Progenitor cell of endocrine pancreas (in vitro differentiated cells): ENCODE measurements around the gene NME3. TPM values are rescaled to one million over a fixed set of nuclear protein-coding genes. Genes with fewer than 3 reads are reported as not detected.

Experiments used
- DNase-seq: peaks from one replicate; pipeline ENCODE4 v3.0.0; 2021; ENCODE audit warnings: low spot score; ENCODE audit not compliant: unreplicated experiment
- H3K27ac Mint-ChIP-seq: 2 replicates; pipeline ENCODE4 v1.8.0; 2021; ENCODE audit warnings: mild to moderate bottlenecking, moderate library complexity, mixed read lengths
- H3K27me3 Mint-ChIP-seq: 2 replicates; pipeline ENCODE4 v1.8.0; 2021; ENCODE audit warnings: mixed read lengths
- H3K36me3 Mint-ChIP-seq: 2 replicates; pipeline ENCODE4 v1.8.0; 2022; ENCODE audit warnings: mixed read lengths; ENCODE audit not compliant: insufficient read depth
- H3K4me1 Mint-ChIP-seq: 2 replicates; pipeline ENCODE4 v1.8.0; 2021; ENCODE audit warnings: low read depth, mixed read lengths
- H3K4me3 Mint-ChIP-seq: 2 replicates; pipeline ENCODE4 v1.8.0; 2021; ENCODE audit warnings: low read depth, mild to moderate bottlenecking, moderate library complexity, mixed read lengths
- H3K9me3 Mint-ChIP-seq: 2 replicates; pipeline ENCODE4 v1.8.0; 2021; ENCODE audit warnings: low read depth, mixed read lengths
- microRNA-seq: library from miRNA; unstranded; fragments of <30 nt; microRNA quantifications from one replicate; pipeline ENCODE4 v1.1.0, GENCODE V29; 2020; ENCODE audit warnings: borderline number of aligned reads; ENCODE audit not compliant: unreplicated experiment
- total RNA-seq: library from RNA; stranded (reverse); gene quantifications from 2 replicates; pipeline ENCODE4 v1.2.1, GENCODE V29; 2021
- TF ChIP-seq, protein P1 (sequence below): fragments of 200-600 bp; sonication (generic); IDR thresholded peaks from one replicate; pipeline ENCODE4 v1.5.0; 2021; ENCODE audit warnings: antibody characterized with exemption, mild to moderate bottlenecking; ENCODE audit not compliant: unreplicated experiment

The NME3 gene
- total RNA-seq, 1 donor from 2014 or later = 34.4 TPM

DNA sequence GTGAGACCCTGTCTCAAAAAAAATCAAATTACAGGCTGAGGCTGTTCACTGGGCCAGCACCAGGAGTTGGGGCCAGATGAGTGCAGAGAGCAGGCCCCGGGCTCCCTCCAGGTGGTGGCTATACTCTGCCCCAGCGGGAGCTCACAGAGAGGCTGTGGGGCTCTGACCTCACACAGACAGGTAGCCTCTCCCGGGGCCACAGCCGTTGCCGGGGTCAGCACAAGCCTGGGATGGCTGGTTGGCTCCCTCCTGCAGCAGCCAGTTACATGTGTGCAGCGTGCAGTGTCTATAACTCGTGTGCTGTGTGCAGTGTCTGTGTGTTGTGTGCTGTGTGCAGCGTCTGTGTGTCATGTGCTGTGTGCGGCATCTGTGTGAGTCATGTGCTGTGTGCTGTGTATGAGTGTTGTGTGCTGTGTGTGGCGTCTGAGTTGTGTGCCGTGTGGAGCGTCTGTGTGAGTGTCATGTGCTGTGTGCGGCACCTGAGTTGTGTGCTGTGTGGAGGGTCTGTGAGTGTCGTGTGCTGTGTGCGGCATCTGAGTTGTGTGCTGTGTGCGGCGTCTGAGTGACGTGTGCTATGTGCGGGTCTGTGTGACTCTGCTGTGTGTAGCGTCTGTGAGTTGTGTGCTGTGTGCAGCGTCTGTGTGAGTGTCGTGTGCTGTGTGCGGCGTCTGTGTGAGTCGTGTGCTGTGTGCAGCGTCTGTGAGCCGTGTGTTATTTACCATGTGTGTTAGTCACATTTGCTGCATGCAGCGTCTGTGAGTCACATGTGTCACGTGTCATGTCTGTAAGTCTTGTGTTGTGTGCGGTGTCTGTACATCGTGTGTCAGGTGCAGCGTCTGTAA, 44.5 kb downstream of the NME3 start:
- Mint-ChIP-seq H3K27ac (peak overlapping the region; percentile 8), H3K36me3 (peaks cover 6% of the 10 kb centered on the region), H3K4me1 (no peaks in the 10 kb centered on the region), H3K9me3 (no peaks in the 10 kb centered on the region), H3K4me3 (no peak overlapping the region), H3K27me3 (no peaks in the 10 kb centered on the region)
- DNase-seq = no peak
- TF ChIP-seq, protein P1, sequence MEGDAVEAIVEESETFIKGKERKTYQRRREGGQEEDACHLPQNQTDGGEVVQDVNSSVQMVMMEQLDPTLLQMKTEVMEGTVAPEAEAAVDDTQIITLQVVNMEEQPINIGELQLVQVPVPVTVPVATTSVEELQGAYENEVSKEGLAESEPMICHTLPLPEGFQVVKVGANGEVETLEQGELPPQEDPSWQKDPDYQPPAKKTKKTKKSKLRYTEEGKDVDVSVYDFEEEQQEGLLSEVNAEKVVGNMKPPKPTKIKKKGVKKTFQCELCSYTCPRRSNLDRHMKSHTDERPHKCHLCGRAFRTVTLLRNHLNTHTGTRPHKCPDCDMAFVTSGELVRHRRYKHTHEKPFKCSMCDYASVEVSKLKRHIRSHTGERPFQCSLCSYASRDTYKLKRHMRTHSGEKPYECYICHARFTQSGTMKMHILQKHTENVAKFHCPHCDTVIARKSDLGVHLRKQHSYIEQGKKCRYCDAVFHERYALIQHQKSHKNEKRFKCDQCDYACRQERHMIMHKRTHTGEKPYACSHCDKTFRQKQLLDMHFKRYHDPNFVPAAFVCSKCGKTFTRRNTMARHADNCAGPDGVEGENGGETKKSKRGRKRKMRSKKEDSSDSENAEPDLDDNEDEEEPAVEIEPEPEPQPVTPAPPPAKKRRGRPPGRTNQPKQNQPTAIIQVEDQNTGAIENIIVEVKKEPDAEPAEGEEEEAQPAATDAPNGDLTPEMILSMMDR = no peak

DNA sequence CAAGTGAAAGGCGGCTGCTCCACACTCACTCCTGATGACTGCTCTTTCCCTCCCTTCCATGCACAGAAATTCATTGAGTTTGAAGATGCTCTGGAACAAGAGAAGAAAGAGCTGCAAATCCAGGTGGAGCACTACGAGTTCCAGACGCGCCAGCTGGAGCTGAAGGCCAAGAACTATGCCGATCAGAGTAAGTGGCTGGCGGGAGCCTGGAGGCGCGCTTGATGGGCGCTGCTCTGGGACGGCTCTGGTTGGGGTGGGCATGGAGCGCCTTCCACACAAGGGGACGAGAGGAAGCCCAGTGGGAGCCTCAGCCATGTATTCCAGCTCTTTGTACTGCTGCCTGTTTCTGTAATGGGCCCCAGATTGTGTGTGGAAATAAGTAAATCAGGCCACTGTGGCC, 46.9 kb downstream of the NME3 start:
- Mint-ChIP-seq H3K27me3 (no peaks in the 10 kb centered on the region), H3K27ac (no peak overlapping the region), H3K4me3 (no peak overlapping the region), H3K9me3 (no peaks in the 10 kb centered on the region), H3K36me3 (peaks cover 4% of the 10 kb centered on the region), H3K4me1 (peaks cover 2% of the 10 kb centered on the region)
- TF ChIP-seq, protein P1 = no peak
- no peak for DNase-seq

DNA sequence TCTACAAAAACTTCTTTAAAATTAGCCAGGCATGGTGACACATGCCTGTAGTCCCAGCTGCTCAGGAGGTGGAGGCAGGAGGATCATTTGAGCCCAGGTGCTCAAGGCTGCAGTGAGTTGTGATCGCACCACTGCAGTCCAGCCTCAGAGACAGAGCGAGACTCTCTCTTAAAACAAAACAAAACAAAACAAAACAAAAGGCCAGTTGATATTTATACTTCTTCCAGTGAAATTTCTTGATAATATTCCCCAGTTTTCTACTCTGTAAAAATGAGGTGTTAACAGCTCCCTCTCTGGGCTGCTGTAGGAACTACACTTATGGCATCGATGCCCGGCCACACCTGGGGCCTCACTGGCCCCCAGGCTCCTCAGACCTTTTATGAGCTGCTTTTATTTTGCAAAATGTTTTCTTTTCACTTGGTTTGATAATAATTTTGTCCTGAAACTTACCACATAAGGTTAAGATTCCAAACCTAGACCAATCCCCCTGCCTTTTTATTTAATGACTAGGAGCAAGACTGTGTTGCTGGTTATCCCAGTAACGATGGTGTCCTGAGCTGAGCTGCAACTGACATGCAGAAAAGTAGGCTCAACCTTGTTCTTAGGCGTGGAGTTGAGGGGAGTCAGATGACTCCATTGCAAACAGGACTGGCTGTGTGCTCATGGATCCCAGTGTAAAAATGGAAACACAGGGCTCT, 47.7 kb downstream of the NME3 start:
- DNase-seq = no peak
- H3K4me1 Mint-ChIP-seq = peaks cover 4% of the 10 kb centered on the region
- peak overlapping the region; percentile 54 for H3K27ac Mint-ChIP-seq
- H3K9me3 Mint-ChIP-seq = no peaks in the 10 kb centered on the region
- peaks cover 2% of the 10 kb centered on the region for H3K36me3 Mint-ChIP-seq
- no peak overlapping the region for H3K4me3 Mint-ChIP-seq
- H3K27me3 Mint-ChIP-seq = no peaks in the 10 kb centered on the region
- TF ChIP-seq, protein P1 = peak; percentile 77

DNA sequence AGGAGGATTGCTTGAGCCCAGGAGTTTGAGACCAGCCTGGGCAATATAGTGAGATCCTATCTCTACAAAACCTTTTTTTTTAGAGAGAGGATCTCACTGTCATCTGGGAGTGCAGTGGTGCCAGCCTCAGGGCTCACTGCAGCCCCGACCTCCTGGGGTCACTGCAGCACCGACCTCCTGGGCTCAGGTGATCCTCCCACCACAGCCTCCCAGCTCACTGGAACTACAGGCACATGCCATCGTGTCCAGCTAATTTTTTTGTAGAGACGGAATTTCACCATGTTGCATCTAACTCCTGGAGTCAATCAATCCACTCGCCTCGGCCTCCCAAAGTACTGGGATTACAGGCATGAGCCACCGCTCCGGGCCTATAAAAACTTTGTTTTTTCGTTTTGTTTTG, 50.0 kb downstream of the NME3 start:
- Mint-ChIP-seq H3K36me3 (peaks cover 2% of the 10 kb centered on the region), H3K9me3 (no peaks in the 10 kb centered on the region), H3K27ac (no peak overlapping the region), H3K4me1 (peaks cover 4% of the 10 kb centered on the region), H3K27me3 (no peaks in the 10 kb centered on the region), H3K4me3 (no peak overlapping the region)
- DNase-seq = no peak
- TF ChIP-seq, protein P1 = no peak

Small RNA genes lying within 50 kb of the gene (microRNA-seq; reads per million reads assigned to microRNA genes)
- gene MIR3177 = 10.7 reads per million, percentile 19 among the genes with 10 or more reads in this experiment

Other genes starting within 250 kb of the NME3 start
- not detected in 2 replicates for gene TMEM204, start 237.9 kb downstream of the NME3 start, total RNA-seq
- gene IFT140, start 159.5 kb downstream of the NME3 start, total RNA-seq = 75.2 and 85.3 TPM in 2 replicates
- 58.3 and 61.3 TPM in 2 replicates for gene CRAMP1, start 159.2 kb downstream of the NME3 start, total RNA-seq
- gene JPT2, start 93.3 kb downstream of the NME3 start, total RNA-seq = 141 and 146 TPM in 2 replicates
- 153 and 157 TPM in 2 replicates for gene MAPK8IP3, start 65.3 kb downstream of the NME3 start, total RNA-seq
- 50.6 and 53.4 TPM in 2 replicates for gene EME2, start 1.3 kb upstream of the NME3 start, total RNA-seq
- gene MRPS34, start 1.6 kb upstream of the NME3 start, total RNA-seq = 77.2 and 84.6 TPM in 2 replicates
- gene SPSB3, start 11.0 kb upstream of the NME3 start, total RNA-seq = 47.8 and 50.2 TPM in 2 replicates
- 59.9 and 65.4 TPM in 2 replicates for gene NUBP2, start 11.4 kb upstream of the NME3 start, total RNA-seq
- gene IGFALS, start 22.2 kb upstream of the NME3 start, total RNA-seq = 0.60 and 1.2 TPM in 2 replicates
- 43.6 and 46.4 TPM in 2 replicates for gene HAGH, start 55.3 kb upstream of the NME3 start, total RNA-seq
- gene FAHD1, start 55.7 kb upstream of the NME3 start, total RNA-seq = 26.3 and 27.9 TPM in 2 replicates
- not detected in 2 replicates for gene MEIOB, start 100.6 kb upstream of the NME3 start, total RNA-seq
- gene HS3ST6, start 146.9 kb upstream of the NME3 start, total RNA-seq = 0.46 TPM in 1 of 2 replicates, not detected in the other
- gene MSRB1, start 171.7 kb upstream of the NME3 start, total RNA-seq = 28.5 and 28.9 TPM in 2 replicates
- gene RPL3L, start 183.1 kb upstream of the NME3 start, total RNA-seq = not detected in 2 replicates
- 96.9 and 105 TPM in 2 replicates for gene NDUFB10, start 188.0 kb upstream of the NME3 start, total RNA-seq
- gene RPS2, start 193.3 kb upstream of the NME3 start, total RNA-seq = 2,309 and 2,385 TPM in 2 replicates
- gene RNF151, start 195.3 kb upstream of the NME3 start, total RNA-seq = not detected in 2 replicates
- gene TBL3, start 200.5 kb upstream of the NME3 start, total RNA-seq = 30.8 and 32.2 TPM in 2 replicates
- 0.93 and 1.5 TPM in 2 replicates for gene NOXO1, start 209.9 kb upstream of the NME3 start, total RNA-seq
- gene GFER, start 212.7 kb upstream of the NME3 start, total RNA-seq = 27.1 and 32.9 TPM in 2 replicates
- 3.0 and 3.3 TPM in 2 replicates for gene SYNGR3, start 218.4 kb upstream of the NME3 start, total RNA-seq
- gene ZNF598, start 238.3 kb upstream of the NME3 start, total RNA-seq = 41.5 and 43.6 TPM in 2 replicates
- 5.0 and 5.3 TPM in 2 replicates for gene NPW, start 248.2 kb upstream of the NME3 start, total RNA-seq